GM20431 (cell line): ENCODE data around the gene TBL2.
"Not testable (repeated sequence)": the region's sequence is repeated elsewhere in the genome, so short reads cannot be mapped to it uniquely, and the experiment has no call there.

Experiments used
- in situ Hi-C: fragments of 300-500 bp; cut with MseI, MboI; formaldehyde crosslinking; loops from one replicate; pipeline ENCODE4 v1.15.0; 2020; ENCODE audit warnings: low sequenced_read_pairs; ENCODE audit not compliant: unreplicated experiment

The TBL2 gene

DNA sequence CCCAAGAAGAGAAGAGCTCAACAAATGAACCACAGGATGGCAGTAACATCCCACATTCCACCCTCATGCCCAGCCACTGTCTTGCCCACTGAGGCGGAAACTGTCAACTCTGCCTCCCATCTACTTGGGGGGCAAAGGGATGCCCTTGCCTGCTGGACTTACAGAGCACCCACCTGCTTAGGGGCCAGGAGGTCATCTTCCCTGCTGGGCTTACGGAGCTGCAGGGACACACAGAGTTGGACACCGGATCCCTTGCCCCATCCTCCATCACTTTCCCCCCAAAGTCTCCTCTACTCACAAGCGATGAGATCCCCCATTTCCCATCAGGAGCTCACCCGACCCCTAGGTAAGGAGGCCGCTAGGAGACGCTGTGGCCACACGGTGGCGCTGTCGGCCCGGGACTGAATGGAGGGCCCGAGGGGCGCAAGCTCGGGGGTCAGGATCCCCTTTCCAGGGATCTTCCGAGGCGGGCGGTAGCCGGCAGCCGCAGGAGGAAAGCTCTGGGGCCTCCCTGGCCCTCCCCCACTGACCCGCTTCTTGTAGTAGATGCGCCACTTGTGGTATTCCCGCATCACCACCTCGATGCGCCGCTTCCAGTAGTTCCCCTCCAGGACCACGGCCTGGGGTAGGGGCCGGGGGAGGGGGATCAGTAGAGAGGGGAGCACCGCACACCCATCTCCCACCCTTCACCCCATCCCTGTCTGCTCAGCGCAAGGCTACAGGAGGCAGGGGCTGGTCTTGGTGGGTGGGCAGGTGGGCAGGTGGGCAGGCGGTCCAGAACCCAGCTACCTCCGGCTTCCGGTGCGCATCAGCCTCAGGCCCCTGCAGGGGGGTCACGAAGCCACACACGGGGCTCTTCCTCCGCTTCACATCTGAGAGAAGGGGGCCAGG, 28.7 kb upstream of the TBL2 start:
- in situ Hi-C loops, result loop anchor here (10.0 kb wide), 1 partner anchor 128 kb away; the partner anchor contains the start of gene ABHD11

DNA sequence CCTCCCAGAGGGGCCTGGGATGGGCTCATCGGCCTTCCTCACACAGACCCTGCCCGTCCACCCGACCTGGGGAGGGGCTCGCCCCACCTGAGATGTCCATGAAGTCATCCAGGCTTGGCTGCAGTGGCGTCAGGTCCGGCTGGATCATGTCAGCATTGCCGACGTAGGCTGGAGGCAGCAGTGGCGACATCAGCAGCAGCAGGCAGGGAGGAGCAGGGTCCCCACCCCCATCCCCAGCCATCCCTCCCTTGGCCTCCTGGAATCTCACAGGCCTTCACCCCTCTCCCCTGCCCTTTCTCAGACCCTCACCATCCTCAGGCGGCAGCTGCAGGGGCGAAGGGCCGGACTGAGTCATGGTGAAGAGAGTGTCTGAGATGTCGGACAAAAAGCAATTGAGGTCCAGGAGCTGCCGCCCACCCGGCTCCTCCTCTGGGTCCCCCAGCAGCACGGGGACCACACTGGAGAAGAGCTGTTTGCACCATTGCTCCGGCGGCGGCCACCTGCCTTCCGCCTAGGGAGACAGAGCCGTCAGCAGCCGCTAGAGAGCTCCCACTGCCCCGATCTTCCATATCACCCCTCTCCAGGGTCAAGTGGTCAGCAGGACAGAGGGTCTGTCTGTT, 27.3 kb upstream of the TBL2 start:
- in situ Hi-C loops, result loop anchor here (10.0 kb wide), 1 partner anchor 129 kb away; the partner anchor contains the start of gene ABHD11

DNA sequence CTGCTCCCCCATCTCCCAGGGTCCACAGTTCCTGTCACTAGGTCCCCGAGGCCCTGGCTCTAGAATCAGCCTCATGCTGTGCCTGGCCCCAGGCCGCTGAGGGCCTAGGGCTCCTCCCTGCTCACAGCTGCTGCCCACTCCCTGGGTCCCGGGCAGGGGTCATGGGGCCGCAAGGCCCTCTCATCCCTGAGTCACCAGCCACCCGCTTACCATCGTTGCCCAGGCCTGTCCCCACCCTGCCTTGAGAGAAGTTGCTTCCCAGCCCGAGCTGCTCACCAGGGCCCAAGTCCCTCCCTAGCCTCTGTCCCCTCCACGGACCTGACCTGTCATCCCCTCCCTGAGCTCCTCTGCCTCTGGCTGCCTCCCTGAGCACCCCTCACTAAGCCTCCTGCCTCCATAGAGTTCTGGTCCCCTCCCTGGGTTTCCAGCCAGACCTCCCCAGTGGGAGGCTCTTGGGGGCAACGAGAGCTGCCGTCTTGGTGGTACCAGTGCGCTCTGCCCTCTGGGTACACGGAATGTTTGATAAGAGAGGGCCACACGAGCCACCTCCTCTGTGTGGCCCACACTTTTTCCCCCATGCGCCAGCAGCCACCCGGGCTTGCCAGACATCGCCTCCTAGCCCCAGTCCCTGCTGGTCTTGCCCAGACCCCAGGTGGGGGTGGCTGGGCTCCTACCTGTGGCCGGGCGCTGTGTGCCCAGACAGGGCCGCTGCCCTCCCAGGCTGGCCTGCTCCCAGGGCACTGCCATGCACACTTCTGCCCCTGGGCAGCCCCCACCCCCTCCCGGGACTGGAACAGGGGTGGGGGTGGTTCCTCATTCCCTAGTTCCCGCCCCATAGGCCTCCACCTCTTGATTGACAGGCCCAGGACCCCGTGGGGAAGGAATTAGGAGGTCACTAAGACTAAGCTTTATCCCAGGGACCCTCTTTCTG, 24.6 kb upstream of the TBL2 start:
- in situ Hi-C loops, result loop anchor here (10.0 kb wide), 1 partner anchor 132 kb away; the partner anchor contains the start of gene ABHD11

GRCh38 chr7:73599916-73600315, 21.5 kb upstream of the TBL2 start:
- in situ Hi-C loops, result loop anchor here (10.0 kb wide), 1 partner anchor 135 kb away; the partner anchor contains the start of gene ABHD11

- in situ Hi-C loops, result no loop called here
These were observed 20.9 kb upstream of the TBL2 start for GRCh38 chr7:73599151-73599882.

GRCh38 chr7:73597978-73598782, 19.8 kb upstream of the TBL2 start:
- in situ Hi-C loops, result no loop called here

DNA sequence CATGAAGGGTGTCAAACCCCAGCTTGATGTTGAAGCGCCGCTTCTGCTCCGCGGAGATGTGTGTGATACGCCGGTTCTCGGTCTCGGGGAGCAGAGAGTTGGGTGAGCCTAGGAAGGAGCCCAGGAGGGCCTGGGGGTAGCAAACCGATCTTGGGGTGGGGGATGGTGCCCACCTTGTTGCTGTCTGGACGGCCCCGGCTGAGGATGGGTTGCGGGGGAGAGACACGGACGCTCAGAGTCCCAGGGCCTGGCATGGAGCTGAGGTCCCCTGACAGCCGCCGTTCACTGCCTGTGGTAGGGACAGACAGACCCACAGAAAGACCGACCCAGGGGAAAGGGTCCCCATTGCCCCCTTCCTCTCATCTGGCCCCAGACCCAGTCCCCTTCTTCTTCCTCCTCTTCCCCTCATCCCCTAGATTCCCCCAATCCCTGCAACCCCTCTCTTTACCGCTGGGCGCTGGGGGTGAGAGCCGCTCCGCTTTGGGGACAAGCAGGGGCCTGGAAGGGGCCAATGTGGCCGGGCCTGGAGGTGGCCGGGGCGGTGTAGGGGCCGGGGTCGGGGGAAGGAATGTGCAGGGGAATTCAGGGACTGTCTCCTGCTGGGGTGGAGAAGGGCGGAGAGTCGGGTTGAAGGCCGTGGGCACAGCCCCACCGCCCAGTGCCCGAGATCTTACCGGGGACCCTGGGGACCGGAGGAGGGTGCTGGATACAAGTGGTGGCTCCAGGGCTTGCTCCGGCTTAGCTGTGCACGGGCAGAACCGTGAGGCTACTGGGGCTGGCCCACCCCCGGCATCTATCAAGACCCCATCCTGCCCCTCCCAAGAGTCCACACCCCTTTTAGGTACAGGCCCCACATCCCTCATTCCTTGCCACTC, 18.0 kb upstream of the TBL2 start:
- in situ Hi-C loops, result no loop called here

GRCh38 chr7:73595358-73595757, 17.0 kb upstream of the TBL2 start:
- in situ Hi-C loops, result no loop called here

DNA sequence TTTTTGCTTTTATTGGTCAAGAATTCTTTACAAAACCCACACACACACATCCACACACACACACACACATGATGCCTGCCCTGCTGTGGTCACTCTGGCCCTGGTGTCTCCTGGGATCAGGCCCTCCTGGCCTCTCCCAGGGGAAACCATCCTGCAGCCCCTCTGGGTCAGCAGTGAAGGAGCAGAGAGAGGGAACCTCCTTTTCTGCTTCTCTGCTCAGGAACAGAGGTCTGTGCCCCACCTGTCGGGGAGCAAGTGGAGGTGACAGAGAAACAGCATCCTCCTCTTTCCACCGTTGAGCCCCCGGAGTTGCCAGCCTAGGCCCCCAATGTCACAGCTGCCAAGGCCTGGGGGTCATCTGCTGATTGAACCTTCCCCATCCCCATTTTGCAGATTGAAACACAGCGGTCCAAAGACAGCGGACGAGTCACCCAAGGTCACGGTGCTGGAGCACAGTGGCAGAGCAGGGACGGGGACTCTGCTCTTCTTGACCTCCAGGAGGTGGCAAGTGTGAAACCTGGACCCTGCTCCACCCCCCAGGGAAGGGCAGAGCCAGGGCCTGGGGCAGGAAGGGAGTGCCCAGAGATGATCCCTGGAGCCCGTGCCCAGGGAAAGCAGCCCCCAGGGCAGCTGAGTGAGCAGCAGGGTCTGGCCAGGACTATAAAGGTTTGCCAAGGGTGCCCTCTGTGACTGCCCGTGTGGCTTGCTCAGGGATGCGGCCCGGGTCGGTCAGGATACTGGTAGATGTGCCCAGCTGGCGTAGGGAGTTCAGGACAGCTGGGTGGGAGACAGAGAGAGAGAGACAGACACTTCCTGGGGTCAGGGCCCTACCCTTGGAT, 15.0 kb upstream of the TBL2 start:
- in situ Hi-C loops, result no loop called here

GRCh38 chr7:73586911-73587310, 8.5 kb upstream of the TBL2 start:
- in situ Hi-C loops, result no loop called here

DNA sequence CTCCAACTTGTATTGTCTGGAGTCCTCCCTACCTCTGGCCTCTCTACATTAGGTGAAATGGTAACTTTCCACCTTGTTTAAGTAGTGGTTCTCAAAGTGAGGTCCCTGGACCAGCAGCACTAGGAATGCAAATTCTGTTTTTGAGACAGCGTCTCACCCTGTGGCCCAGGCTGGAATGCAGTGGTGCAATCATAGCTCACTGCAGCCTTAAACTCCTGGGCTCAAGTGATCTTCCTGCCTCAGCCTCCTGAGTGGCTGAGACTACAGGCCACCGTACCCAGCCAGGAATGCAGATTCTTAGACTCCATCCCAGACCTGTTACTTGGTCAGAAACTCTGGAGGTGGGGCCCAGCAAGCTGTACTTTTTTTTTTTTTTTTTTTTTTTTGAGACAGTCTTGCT, 6.8 kb upstream of the TBL2 start:
- in situ Hi-C loops, result no loop called here

DNA sequence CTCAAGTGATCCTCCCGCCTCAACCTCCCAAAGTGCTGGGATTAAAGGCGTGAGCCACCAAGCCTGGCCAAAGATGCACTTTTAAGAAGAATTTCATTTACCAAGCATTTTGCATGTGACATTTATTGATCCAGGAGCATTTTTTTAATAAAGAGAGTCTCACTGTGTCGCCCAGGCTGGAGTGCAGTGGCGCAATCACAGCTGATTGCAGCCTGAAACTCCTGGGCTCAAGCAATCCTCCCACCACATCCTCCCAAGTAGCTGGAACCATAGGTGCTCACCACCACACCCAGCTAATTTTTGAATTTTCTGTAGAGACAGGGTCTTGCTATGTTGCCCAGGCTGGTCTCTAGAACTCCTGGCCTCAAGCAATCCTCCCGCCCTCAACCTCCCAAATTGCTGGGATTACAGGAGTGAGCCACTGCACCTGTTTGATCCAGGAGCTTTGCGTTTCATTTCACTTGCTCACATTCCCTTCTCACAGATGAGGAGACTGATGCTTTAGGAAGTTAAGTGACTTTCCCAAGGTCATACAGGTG, 4.4 kb upstream of the TBL2 start:
- in situ Hi-C loops, result no loop called here

GRCh38 chr7:73581006-73581405, 2.6 kb upstream of the TBL2 start:
- in situ Hi-C loops, result not testable (repeated sequence)

GRCh38 chr7:73577627-73578341, 595 bp downstream of the TBL2 start:
- in situ Hi-C loops, result no loop called here

GRCh38 chr7:73573791-73574190, 4.6 kb downstream of the TBL2 start:
- in situ Hi-C loops, result no loop called here

GRCh38 chr7:73573276-73573675, 5.1 kb downstream of the TBL2 start:
- in situ Hi-C loops, result no loop called here
